ENCODE results near the gene TMEM94.

GRCh38 chr17:75428543-75429469, 27.6 kb upstream of the TMEM94 start:
- no peak for TF ChIP-seq CTCF (conservative IDR thresholded peaks at IDR 0.05; ENCODE audit: low read depth, low read length)
- TF ChIP-seq POLR2A (IDR thresholded peaks at IDR 0.05; ENCODE audit: low read depth, low read length) = no peak
- peak; percentile 69; the same call in 1 of the 2 replicates for TF ChIP-seq RFX5 (IDR thresholded peaks at IDR 0.05; ENCODE audit: low read depth, low read length)
- TF ChIP-seq RAD21 (IDR thresholded peaks at IDR 0.05; ENCODE audit: low read length) = no peak
- peak; percentile 59 for TF ChIP-seq NFE2L2 (IDR thresholded peaks at IDR 0.05; ENCODE audit: low read depth, low read length)

All from IMR-90 (cell line).